NCI-H526 (cell line): ENCODE data around the gene DUSP14.
"Not testable (repeated sequence)": the region's sequence is repeated elsewhere in the genome, so short reads cannot be mapped to it uniquely, and the experiment has no call there.

Experiments used
- DNase-seq, 2 experiments: peaks; one replicate each; lab custom pipeline; 2025; lab: John Stamatoyannopoulos, UW

The DUSP14 gene

DNA sequence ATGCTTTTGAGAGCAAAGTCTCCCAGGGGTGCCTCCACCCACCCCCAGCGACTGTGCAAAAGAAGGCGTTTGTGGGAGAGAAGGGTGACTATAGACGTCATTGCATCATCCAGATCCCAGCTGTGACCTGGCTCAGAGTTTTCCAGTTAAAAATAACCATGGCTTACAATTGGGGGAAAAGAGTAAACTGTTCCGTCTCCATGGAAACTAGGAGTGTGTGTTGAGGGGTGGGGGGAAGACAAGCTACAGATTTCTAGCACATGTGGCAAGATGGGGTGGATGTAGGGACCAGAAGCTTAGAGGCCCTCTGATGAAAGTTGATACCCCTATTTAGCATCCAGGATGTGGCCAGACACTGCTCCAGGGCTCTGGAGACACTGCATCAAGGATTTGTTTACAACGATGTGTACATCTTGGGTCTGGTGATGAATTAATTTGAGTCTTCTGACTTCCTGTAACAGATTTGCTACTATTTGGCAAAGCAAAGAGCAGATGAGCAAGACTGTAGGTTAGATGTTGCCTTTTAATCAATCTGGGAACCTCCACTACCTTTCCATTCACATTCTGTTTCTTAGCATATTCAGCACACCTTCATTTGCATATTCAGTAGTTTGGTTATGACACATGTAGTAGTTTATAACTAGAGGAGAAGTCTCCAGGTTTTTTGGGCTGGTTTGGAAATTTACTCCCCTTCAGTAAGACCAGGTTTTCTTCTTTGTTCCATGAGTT, 6.2 kb upstream of the DUSP14 start:
- DNase-seq = peak; percentile 60 to 63

DNA sequence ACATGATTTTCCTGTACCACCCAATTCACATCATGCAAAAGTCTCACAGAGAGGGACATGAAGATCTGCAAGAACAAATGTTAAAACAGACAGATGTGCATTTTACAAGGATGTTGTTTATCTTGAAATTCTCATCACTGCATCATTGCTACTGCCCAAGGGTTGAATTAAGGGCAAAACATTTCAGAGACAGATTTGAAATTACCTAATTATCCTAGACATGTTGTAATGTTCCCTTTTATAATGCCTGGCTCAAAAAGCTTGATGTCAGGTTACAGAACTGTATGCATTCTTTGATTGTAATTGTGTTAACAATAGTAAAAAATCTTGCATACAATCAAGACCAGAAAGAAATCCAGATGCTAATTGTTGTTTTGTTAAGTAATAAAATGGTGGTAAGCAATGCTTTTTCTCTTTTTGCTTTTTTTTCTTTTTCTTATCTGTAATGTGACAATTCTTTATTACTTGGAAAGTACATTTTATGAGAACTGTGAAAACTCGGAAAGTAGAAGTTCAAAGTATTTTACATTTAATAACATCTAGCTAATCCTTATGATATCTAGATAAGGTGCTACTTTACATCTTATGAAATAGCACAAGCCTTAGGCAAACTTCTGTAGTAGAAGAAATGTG, 3.6 kb upstream of the DUSP14 start:
- DNase-seq = no peak

DNA sequence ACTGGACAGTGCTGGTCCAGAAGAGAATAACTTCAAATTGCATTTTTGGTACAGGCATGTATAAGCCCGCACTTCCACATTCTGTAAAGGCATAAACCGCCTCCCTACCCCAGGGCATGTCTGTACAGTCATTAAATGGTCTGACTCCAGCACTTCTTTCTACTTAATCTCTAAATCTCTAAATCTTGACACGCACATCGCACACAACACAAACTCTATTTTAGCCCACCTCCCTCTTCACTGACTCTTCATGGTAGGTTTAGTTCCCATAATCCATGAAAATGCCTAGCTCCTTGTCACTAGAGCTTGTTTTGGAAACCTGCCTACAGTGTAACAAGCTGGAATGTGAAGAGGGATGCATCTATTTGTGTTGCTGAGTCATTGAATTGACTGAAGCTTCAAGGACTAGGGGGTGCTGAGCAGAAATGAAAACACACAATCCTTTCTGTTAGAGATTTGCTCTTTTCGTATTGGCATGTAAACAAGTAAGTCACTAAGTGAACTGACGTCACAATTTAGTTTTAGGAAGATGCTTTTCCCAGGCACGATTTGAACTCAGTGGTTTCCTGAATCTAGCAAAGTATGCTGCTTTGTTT, 1.6 kb upstream of the DUSP14 start:
- peak in 1 of 2 experiments; percentile 32 for DNase-seq

DNA sequence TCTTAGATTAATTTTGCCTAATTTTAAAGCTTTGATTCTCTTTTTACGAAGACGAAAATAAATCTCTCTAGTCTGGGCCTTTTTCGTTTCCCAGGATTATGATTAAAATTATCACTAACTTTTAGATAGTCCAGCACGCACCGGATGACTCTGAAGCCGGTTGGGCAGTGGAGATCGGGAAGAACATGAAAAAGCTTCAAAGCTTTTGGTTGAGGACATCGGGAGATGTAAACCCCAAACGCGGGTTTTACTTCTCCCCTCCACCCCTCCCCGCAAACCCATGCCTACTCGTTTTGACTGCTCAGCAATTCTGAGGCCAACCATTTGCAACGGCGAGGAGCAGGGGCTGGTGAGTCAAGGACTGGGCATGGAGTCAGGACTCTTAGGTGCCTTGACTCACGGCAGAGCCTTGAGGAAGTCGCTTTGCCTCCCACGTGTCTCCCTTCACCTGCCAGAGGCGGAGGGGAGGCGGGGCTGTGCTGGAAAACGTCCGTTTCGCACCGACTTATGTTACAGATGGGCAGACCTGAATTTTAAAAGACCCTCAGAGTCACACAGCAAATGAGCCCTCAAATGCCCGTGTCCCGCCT, 989 bp upstream of the DUSP14 start:
- peak; percentile 61 to 87 for DNase-seq

DNA sequence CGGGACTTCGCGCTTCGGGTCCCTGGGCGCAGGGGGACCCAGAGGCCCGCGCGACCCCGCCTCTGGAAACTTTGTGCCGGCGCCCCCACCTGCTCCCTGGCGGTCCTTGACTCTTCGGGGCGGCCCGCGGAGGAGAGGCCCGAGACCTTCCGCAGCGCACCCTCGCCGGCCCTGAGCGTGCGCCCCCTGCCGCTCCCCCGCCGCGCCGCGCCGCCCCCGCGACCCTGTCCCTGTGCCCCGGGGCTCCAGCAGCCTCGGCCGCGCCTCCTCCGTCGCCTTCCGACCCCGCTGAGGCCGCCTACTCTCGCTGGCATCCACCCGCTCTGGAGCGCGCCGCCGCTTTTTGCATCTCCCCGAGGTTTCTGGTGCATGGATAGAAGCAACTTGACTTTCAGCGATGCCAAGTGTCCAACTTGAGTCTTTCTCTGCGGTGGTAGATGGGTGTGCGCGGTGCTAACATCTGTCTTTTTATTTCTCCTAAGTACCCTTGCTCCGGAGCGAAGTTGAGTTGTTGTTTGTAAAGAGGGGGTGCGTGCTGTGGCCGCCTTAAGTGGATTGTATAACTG, 414 bp downstream of the DUSP14 start:
- DNase-seq = peak; percentile 52 to 80

DNA sequence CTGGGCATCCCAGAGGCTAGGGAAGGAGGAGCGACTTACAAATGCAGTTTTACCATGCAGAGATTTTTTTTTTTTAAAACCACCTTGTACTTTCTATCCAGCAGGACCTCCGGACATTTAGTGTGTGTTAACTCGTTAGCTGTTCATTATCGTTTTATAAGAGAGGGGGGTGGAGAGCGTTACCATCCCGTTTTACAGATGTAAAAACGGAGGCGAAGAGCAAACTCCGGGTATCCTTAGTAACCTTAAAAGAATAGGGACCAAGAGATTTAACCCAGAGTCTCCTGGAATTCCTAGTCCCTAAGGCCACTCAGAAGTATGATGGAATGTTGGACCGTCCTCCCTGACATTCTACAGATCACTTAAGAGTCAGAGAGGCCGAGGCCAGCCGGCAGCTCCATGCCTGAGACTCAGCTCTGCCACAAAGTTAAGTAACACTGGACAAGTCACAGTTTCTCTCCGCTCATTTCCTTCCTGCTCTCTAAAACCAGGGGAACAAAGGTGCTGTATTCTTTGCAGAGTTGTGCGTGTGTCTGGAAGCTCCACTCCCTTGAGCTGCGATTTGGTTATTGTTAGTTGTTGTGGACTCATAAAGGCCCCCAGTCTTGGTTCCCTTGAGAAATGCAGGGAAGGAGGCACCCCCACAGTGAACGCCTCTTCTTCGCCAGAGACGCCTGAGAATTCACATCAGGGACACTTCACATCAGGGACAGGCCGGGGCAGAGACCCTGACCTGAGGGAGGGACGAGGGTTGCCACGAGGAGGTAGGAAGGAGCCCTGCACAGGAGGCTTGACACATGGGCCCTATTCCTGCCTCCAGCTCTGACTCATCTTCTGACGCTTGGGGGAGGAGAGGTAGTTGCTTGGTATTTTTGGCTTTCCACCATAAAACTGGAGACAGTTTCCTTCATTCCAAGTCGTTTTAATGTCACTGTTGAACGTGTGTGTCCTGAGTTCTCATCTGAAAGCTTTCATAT, 1.2 kb downstream of the DUSP14 start:
- DNase-seq = peak in 1 of 2 experiments; percentile 48

DNA sequence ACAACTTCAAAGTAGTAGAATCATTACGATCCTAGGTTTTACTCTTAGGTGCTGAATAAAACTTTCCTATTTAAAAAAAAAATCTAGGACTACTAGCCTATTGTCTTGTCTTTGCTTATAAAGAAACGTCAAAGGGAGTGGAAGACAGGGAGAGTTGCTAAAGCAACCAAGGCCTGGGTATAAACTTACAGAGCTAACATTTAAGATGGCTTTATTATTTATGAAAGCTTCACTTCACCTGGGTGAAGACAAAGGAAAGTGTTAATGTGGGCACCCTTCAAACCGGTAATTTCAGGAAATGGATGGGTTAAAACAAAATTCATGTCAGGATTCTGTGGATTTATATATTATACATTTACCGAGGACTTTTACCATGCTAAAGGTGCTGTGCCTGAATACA, 2.5 kb downstream of the DUSP14 start:
- no peak for DNase-seq

DNA sequence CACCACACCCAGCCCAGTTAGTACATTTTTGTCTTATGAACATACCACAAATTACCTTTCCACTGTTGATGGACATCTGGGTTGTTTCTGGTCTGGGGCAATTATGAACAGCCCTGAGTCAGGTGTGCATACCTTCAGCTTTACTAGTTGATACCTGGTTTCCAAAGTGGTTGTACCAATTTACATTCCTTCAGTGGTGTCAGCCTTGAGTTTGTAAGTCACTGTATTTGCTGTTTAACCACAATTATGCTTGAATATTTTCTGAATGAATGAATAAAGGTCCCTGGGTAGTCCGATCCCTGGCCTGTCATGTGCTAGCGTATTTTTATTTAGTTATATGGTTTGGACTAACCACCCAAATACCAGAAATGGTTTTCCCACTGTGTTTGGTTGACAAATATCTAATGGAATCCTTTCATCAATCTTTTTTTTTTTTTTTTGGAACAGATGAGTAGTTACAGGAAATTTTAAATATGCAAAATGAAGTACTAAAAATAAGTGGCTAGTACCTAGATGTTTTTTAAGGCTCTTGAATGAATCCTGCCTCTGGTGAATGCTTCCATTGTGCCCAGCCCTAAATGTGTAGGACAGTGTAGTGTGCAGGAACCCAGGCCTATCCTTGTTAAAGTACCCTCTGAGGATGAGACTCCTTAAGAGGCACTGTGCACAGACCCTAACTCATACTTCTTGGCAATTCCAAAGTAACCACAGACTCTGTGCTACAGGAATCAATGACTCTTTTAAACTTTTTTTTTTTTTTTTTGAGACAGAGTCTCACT, 3.7 kb downstream of the DUSP14 start:
- peak in 1 of 2 experiments; percentile 6 for DNase-seq

DNA sequence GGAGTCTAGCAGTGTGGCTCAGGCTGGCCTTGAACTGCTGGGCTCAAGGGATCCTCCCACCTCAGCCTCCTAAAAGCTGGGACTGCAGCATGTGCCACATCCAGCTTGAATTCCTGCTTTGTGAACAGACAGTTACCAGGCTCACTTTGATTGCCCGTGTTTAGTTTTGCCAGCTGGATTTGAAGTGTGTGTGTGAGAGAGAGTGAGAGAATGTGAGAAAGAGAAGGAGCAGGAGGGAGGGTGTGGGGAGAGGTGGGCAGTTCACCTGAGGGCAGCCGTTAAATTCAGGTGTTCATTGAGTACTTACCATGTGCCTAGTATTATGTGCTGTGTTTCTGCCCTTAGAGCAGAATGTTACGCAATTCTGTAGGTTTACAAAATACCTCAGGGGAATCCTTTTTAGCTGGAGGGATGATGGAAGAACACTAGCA, 4.7 kb downstream of the DUSP14 start:
- DNase-seq = no peak

DNA sequence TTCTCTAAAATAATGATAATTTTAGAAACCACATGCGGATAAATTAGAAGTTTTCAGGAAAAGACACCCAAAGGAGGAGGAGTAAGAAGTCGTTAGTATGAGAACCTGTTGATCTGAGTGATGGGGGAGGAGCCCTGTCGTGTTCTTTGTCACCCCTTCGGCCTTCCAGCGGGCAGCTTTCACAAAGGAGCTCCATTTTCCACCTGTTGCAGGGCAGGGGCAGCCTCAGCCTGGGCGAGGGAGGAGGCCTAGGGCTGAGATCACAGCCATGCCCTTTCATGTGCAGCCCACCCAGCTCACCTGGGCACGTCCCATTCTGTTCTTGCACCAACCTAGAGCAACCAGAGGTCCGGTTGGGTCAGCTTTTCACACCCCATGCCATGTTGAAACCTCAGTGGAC, 5.3 kb downstream of the DUSP14 start:
- no peak for DNase-seq

DNA sequence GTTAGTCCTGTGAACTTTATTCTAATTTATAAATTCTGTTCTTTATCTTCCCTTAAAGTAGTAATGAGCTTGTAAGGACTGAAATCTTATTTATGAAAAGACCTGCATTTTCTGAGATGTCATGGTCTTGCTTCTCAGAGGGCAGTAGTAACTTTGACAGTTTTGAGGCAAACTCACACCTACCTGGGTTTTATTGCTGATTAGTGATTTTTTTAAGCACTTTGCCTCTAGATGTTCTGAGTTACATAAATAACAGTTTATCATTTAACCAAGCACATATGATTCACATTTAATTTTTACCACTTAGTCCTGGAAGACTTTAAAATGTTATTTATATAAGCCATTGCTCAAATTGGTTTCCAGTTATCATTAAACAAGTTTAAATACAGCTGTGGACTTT, 10.7 kb downstream of the DUSP14 start:
- DNase-seq = no peak

DNA sequence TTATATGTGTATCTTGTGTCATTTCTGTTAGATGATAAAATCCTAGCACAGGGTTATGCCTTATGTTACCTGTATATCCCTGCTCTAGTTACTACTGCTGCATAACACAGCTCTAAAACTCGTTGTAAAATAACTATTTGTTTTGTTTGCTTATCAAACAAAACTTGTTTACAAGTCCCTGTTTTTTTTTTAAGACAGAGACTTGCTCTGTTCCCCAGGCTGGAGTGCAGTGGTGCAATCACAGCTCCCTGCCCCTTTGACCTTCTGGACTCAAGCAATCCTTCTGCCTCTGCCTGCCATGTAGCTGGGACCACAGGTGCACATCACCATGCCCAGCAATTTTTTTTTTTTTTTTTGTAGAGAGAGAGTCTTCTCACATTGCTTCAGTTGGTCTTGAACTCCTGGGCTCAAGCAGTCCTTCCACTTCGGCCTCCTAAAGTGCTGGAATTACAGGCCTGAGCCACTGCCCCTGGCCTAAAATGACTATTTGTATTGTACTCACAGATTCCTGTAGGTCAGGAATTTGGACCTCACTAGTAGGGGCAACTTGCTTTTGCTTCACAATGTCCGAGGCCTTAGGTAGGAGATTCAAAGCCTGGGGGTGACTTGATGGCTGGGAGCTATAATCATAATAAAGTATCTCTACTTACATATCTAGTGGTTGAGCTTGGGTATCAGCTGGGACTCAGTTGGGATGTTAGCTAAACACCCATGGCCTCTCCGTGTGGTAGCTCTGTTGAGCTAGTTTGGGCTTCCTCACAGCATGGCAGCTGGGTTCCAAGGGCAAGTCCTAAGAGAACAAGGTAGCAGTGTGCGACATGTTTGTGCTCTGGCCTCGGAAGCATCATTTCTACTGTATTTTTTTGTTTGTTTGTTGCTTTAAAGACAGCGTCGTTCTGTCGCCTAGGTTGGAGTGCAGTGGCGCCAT, 12.6 kb downstream of the DUSP14 start:
- DNase-seq = no peak

DNA sequence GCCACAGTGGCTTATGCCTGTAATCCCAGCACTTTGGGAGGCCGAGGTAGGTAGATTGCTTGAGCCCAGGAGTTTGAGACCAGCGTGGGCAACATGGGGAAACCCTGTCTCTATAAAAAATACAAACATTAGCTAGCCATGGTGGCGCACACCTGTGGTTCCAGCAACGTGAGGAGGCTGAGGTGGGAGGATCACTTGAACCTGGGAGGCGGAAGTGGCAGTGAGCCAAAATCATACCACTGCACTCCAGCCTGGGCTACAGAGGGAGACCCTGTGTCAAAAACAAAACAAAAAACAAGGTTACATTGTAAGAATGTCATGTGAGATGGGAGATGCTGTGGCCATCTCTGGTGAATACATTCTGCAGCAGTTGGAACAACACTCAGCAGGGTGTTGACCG, 13.5 kb downstream of the DUSP14 start:
- DNase-seq = no peak

DNA sequence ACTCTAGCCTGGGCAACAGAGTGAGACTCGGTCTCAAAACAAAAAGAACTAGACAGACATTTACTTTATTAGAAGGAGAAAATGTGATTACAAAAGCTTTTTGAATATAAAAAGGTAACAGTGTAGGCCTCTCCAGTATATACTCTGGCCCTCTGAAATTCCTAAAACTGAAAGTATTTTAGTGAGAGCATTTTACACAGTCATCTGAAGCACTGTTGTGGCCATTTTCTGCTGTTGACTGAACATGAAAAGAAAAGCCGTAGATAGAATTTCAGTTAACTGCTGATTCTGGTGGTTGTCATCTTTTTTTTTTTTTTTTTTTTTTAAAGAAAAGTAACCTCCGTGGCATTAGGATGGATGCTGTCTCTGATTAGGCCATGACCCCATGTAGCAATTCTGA, 15.6 kb downstream of the DUSP14 start:
- DNase-seq = no peak

DNA sequence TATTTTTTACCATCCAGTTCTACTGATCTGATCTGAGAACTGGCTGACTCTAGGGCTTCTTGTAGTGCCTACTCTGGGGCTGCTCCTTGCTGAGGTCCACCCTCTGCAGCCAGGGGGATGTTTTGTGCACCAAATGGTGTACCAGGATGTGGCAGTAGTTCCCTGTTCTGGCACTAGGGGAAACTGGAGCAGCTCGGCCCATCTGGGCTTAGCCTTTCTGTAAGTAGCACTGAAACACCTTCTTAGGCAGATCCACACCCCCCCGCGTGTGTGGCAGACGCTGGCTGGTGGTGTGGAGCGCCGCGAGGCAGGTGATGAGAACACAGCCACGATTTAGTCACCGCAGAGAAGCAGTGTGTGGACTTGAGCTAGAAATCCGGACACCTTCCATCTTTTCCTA, 17.0 kb downstream of the DUSP14 start:
- DNase-seq = peak; percentile 20 to 73

DNA sequence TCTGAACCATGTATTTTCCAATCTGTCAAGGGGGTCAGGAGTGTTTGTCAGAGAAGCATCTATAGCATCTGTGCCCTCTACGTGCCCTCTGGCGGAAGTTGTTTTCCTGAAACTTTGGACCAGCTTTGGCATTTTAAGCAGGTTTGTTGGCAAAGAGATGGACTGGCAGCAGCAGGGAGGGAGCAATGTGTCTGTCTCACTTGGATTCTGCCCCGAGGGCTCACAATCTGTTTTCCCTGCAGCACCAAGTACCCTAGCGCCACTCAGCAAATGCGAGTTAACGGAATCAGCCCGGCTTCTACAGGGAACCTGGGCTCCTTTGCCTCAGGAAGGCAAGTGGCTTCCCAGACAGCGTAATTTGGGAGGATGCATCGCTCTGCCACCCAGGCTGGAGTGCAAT, 17.4 kb downstream of the DUSP14 start:
- peak in 1 of 2 experiments; percentile 9 for DNase-seq

DNA sequence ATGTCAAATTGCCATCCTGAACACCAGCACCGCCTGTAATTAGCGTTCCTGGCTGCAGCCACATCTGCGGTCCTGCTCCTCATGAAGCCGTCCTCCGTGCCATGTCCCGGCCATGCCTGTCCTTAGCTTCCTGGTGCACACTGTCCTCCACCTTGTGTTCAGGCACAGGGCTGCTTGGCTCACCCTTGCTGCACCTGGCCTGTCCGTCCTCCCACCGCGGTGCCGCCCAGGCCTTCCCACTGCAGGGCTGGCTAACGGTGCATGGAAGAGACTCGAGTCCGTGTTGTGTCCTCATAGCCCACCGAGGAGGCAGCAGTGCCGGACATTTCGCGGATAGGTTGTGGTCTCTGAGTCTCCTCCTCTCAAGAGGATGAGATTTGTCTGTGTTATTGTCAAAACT, 20.4 kb downstream of the DUSP14 start:
- DNase-seq = peak in 1 of 2 experiments; percentile 16

DNA sequence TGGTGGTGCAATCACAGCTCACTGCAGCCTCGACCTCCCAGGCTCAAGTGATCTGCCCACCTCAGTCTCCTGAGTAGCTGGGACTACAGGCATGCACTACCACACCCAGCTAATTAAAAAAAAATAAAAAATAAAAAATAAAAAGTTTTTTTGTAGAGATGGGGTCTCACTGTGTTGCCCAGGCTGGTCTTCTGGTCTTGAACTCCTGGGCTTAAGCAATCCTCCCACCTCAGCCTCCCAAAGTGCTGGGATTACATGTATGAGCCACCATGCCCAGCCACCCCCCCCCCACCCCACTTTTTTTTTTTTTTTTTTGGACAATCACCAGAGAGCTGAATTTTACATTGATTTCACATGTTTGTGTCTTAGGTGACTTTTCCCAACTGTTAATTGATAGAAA, 22.0 kb downstream of the DUSP14 start:
- not testable (repeated sequence) for DNase-seq

DNA sequence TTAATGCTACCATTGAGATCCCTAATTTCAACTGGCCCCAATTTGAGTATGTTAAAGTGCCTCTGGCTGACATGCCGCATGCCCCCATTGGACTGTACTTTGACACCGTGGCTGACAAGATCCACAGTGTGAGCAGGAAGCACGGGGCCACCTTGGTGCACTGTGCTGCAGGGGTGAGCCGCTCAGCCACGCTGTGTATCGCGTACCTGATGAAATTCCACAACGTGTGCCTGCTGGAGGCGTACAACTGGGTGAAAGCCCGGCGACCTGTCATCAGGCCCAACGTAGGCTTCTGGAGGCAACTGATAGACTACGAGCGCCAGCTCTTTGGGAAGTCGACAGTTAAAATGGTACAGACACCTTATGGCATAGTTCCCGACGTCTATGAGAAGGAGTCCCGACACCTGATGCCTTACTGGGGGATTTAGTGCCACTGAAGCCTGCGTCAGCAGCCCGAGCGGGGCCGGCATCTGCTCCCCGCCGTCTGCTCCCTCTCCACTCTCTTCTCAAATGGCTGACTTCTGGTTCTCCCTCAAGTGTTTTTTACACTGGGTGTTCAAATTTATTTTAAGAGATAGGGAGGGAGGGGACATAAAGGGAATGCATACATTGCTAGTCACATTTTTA, 22.9 kb downstream of the DUSP14 start:
- DNase-seq = peak; percentile 53 to 74
